Measurements from ENCODE around the gene CCDC85B.
"Not testable (repeated sequence)": the region's sequence is repeated elsewhere in the genome, so short reads cannot be mapped to it uniquely, and the experiment has no call there.

The CCDC85B gene

GRCh38 chr11:65890324-65891218 is at the start of gene CCDC85B:
CCDC85B (plus strand) TSS chr11:65890673; CDS start chr11:65890784, 111 bp downstream.
- peak within 1 kb of the TSS; percentile 69 for H3K4me3 ChIP-seq (ENCODE audit: low read length)
- H3K36me3 ChIP-seq (ENCODE audit: control insufficient read depth, insufficient read depth, low read length), result no peaks in the 10 kb centered on the region
- H3K4me1 ChIP-seq (ENCODE audit: control insufficient read depth, insufficient read depth, low read length), result peaks cover 65% of the 10 kb centered on the region
- H3K9ac ChIP-seq (ENCODE audit: low read length), result peak within 1 kb of the TSS; percentile 72
- H3K9me3 ChIP-seq (ENCODE audit: control insufficient read depth, low read length), result no peaks in the 10 kb centered on the region
- no peaks in the 10 kb centered on the region for H3K27me3 ChIP-seq (ENCODE audit: control insufficient read depth, insufficient read depth, low read length)

- Histone ChIP-seq H3K27me3 (ENCODE audit: control insufficient read depth, insufficient read depth, low read length) (no peaks in the 10 kb centered on the region), H3K9ac (ENCODE audit: low read length) (no peak overlapping the region), H3K36me3 (ENCODE audit: control insufficient read depth, insufficient read depth, low read length) (no peaks in the 10 kb centered on the region), H3K4me3 (ENCODE audit: low read length) (no peak overlapping the region), H3K9me3 (ENCODE audit: control insufficient read depth, low read length) (no peaks in the 10 kb centered on the region), H3K4me1 (ENCODE audit: control insufficient read depth, insufficient read depth, low read length) (peaks cover 5% of the 10 kb centered on the region)
These were observed 48.3 kb upstream of the CCDC85B start for GRCh38 chr11:65842144-65842543.

GRCh38 chr11:65843811-65844210 is 46.7 kb upstream of the CCDC85B start:
- H3K4me1 ChIP-seq (ENCODE audit: control insufficient read depth, insufficient read depth, low read length), result peaks cover 5% of the 10 kb centered on the region
- no peaks in the 10 kb centered on the region for H3K36me3 ChIP-seq (ENCODE audit: control insufficient read depth, insufficient read depth, low read length)
- H3K9ac ChIP-seq (ENCODE audit: low read length), result no peak overlapping the region
- H3K27me3 ChIP-seq (ENCODE audit: control insufficient read depth, insufficient read depth, low read length), result no peaks in the 10 kb centered on the region
- H3K4me3 ChIP-seq (ENCODE audit: low read length), result no peak overlapping the region
- H3K9me3 ChIP-seq (ENCODE audit: control insufficient read depth, low read length), result no peaks in the 10 kb centered on the region

- Histone ChIP-seq H3K9ac (ENCODE audit: low read length) (no peak overlapping the region), H3K9me3 (ENCODE audit: control insufficient read depth, low read length) (no peaks in the 10 kb centered on the region), H3K36me3 (ENCODE audit: control insufficient read depth, insufficient read depth, low read length) (no peaks in the 10 kb centered on the region), H3K4me3 (ENCODE audit: low read length) (no peak overlapping the region), H3K27me3 (ENCODE audit: control insufficient read depth, insufficient read depth, low read length) (no peaks in the 10 kb centered on the region), H3K4me1 (ENCODE audit: control insufficient read depth, insufficient read depth, low read length) (peaks cover 10% of the 10 kb centered on the region)
These were observed 46.1 kb upstream of the CCDC85B start for GRCh38 chr11:65844231-65844872.

GRCh38 chr11:65847746-65848145 is 42.7 kb upstream of the CCDC85B start:
- peaks cover 41% of the 10 kb centered on the region for H3K4me1 ChIP-seq (ENCODE audit: control insufficient read depth, insufficient read depth, low read length)
- peaks cover 19% of the 10 kb centered on the region for H3K36me3 ChIP-seq (ENCODE audit: control insufficient read depth, insufficient read depth, low read length)
- no peak overlapping the region for H3K9ac ChIP-seq (ENCODE audit: low read length)
- H3K4me3 ChIP-seq (ENCODE audit: low read length), result no peak overlapping the region
- H3K9me3 ChIP-seq (ENCODE audit: control insufficient read depth, low read length), result peaks cover 5% of the 10 kb centered on the region
- no peaks in the 10 kb centered on the region for H3K27me3 ChIP-seq (ENCODE audit: control insufficient read depth, insufficient read depth, low read length)

GRCh38 chr11:65848693-65849092 is 41.8 kb upstream of the CCDC85B start:
- H3K4me1 ChIP-seq (ENCODE audit: control insufficient read depth, insufficient read depth, low read length), result peaks cover 50% of the 10 kb centered on the region
- H3K27me3 ChIP-seq (ENCODE audit: control insufficient read depth, insufficient read depth, low read length); H3K9ac ChIP-seq (ENCODE audit: low read length); H3K4me3 ChIP-seq (ENCODE audit: low read length); H3K9me3 ChIP-seq (ENCODE audit: control insufficient read depth, low read length): not testable (repeated sequence)
- peaks cover 29% of the 10 kb centered on the region for H3K36me3 ChIP-seq (ENCODE audit: control insufficient read depth, insufficient read depth, low read length)

- H3K27me3 ChIP-seq (ENCODE audit: control insufficient read depth, insufficient read depth, low read length), result no peaks in the 10 kb centered on the region
- H3K36me3 ChIP-seq (ENCODE audit: control insufficient read depth, insufficient read depth, low read length), result peaks cover 33% of the 10 kb centered on the region
- peaks cover 5% of the 10 kb centered on the region for H3K9me3 ChIP-seq (ENCODE audit: control insufficient read depth, low read length)
- peaks cover 55% of the 10 kb centered on the region for H3K4me1 ChIP-seq (ENCODE audit: control insufficient read depth, insufficient read depth, low read length)
- H3K4me3 ChIP-seq (ENCODE audit: low read length), result no peak overlapping the region
- no peak overlapping the region for H3K9ac ChIP-seq (ENCODE audit: low read length)
These were observed 41.1 kb upstream of the CCDC85B start for GRCh38 chr11:65849366-65849765.

- peaks cover 5% of the 10 kb centered on the region for H3K9me3 ChIP-seq (ENCODE audit: control insufficient read depth, low read length)
- H3K4me3 ChIP-seq (ENCODE audit: low read length), result no peak overlapping the region
- peaks cover 55% of the 10 kb centered on the region for H3K4me1 ChIP-seq (ENCODE audit: control insufficient read depth, insufficient read depth, low read length)
- no peaks in the 10 kb centered on the region for H3K27me3 ChIP-seq (ENCODE audit: control insufficient read depth, insufficient read depth, low read length)
- H3K36me3 ChIP-seq (ENCODE audit: control insufficient read depth, insufficient read depth, low read length), result peaks cover 36% of the 10 kb centered on the region
- no peak overlapping the region for H3K9ac ChIP-seq (ENCODE audit: low read length)
These were observed 40.7 kb upstream of the CCDC85B start for GRCh38 chr11:65849771-65850216.

GRCh38 chr11:65850217-65851082 is 40.0 kb upstream of the CCDC85B start:
- no peak overlapping the region for H3K9ac ChIP-seq (ENCODE audit: low read length)
- peaks cover 42% of the 10 kb centered on the region for H3K36me3 ChIP-seq (ENCODE audit: control insufficient read depth, insufficient read depth, low read length)
- H3K4me1 ChIP-seq (ENCODE audit: control insufficient read depth, insufficient read depth, low read length), result peaks cover 60% of the 10 kb centered on the region
- H3K4me3 ChIP-seq (ENCODE audit: low read length), result no peak overlapping the region
- peaks cover 5% of the 10 kb centered on the region for H3K9me3 ChIP-seq (ENCODE audit: control insufficient read depth, low read length)
- H3K27me3 ChIP-seq (ENCODE audit: control insufficient read depth, insufficient read depth, low read length), result no peaks in the 10 kb centered on the region

GRCh38 chr11:65851083-65851579 is 39.3 kb upstream of the CCDC85B start:
- H3K36me3 ChIP-seq (ENCODE audit: control insufficient read depth, insufficient read depth, low read length), result peaks cover 49% of the 10 kb centered on the region

GRCh38 chr11:65851811-65852507 is 38.5 kb upstream of the CCDC85B start:
- H3K36me3 ChIP-seq (ENCODE audit: control insufficient read depth, insufficient read depth, low read length), result peaks cover 49% of the 10 kb centered on the region
- peaks cover 5% of the 10 kb centered on the region for H3K9me3 ChIP-seq (ENCODE audit: control insufficient read depth, low read length)
- H3K9ac ChIP-seq (ENCODE audit: low read length), result no peak overlapping the region
- no peaks in the 10 kb centered on the region for H3K27me3 ChIP-seq (ENCODE audit: control insufficient read depth, insufficient read depth, low read length)
- H3K4me3 ChIP-seq (ENCODE audit: low read length), result no peak overlapping the region
- peaks cover 72% of the 10 kb centered on the region for H3K4me1 ChIP-seq (ENCODE audit: control insufficient read depth, insufficient read depth, low read length)

More at GRCh38 chr11:65851083-65851579, 39.3 kb upstream of the CCDC85B start:
- Histone ChIP-seq H3K9ac (ENCODE audit: low read length) (no peak overlapping the region), H3K27me3 (ENCODE audit: control insufficient read depth, insufficient read depth, low read length) (no peaks in the 10 kb centered on the region), H3K4me1 (ENCODE audit: control insufficient read depth, insufficient read depth, low read length) (peaks cover 67% of the 10 kb centered on the region), H3K4me3 (ENCODE audit: low read length) (no peak overlapping the region), H3K9me3 (ENCODE audit: control insufficient read depth, low read length) (peaks cover 5% of the 10 kb centered on the region)
